KMS-11 (cell line): ENCODE results near the gene ZDHHC12.

ENCODE experiments used
- H2AFZ ChIP-seq: fragments of 200-600 bp; sonication (generic); 2 replicates; pipeline ENCODE4 v1.6.1; 2016; ENCODE audit warnings: antibody characterized with exemption, mixed run types, low read depth
- H3K27ac ChIP-seq: fragments of 200-600 bp; sonication (generic); 2 replicates; pipeline ENCODE4 v1.6.1; 2016; ENCODE audit warnings: mild to moderate bottlenecking, mixed run types
- H3K27me3 ChIP-seq: fragments of 200-600 bp; sonication (generic); 2 replicates; pipeline ENCODE4 v1.6.1; 2017; ENCODE audit warnings: mild to moderate bottlenecking, low read depth, mixed run types, moderate library complexity; ENCODE audit not compliant: insufficient read depth
- H3K36me3 ChIP-seq: fragments of 200-600 bp; sonication (generic); 2 replicates; pipeline ENCODE4 v1.6.1; 2017; ENCODE audit warnings: mild to moderate bottlenecking, mixed run types; ENCODE audit not compliant: insufficient read depth
- H3K4me1 ChIP-seq: fragments of 200-600 bp; sonication (generic); 2 replicates; pipeline ENCODE4 v1.6.1; 2016; ENCODE audit warnings: mild to moderate bottlenecking, low read depth, mixed run types; ENCODE audit not compliant: poor library complexity, severe bottlenecking
- H3K4me2 ChIP-seq: fragments of 200-600 bp; sonication (generic); 2 replicates; pipeline ENCODE4 v1.7.0; 2016; ENCODE audit warnings: mild to moderate bottlenecking, mixed run types
- H3K4me3 ChIP-seq: fragments of 200-600 bp; sonication (generic); IDR thresholded peaks from 2 replicates; pipeline ENCODE4 v1.6.1; 2017; ENCODE audit warnings: low read depth, low read length, mixed read lengths; ENCODE audit not compliant: insufficient read depth
- H3K79me2 ChIP-seq: fragments of 200-600 bp; sonication (generic); 2 replicates; pipeline ENCODE4 v1.6.1; 2016; ENCODE audit warnings: low read depth, mixed run types; ENCODE audit not compliant: insufficient read depth
- H3K9ac ChIP-seq: fragments of 200-600 bp; sonication (generic); 2 replicates; pipeline ENCODE4 v1.6.1; 2016; ENCODE audit warnings: mild to moderate bottlenecking, mixed run types
- H4K20me1 ChIP-seq: fragments of 200-600 bp; sonication (generic); 2 replicates; pipeline ENCODE4 v1.6.1; 2016; ENCODE audit warnings: mild to moderate bottlenecking, mixed run types; ENCODE audit not compliant: insufficient read depth
- TF ChIP-seq, protein P1 (sequence below): fragments of 200-600 bp; sonication (generic); conservative IDR thresholded peaks from 2 replicates; pipeline ENCODE4 v1.6.1; 2017; ENCODE audit warnings: low read depth, mild to moderate bottlenecking, antibody characterized with exemption, low read length, moderate library complexity, mixed read lengths

Gene ZDHHC12

GRCh38 chr9:128729766-128730517 is 6.0 kb upstream of the ZDHHC12 start:
- H3K4me2 ChIP-seq: no peak overlapping the region
- no peaks in the 10 kb centered on the region for H3K36me3 ChIP-seq
- no peaks in the 10 kb centered on the region for H3K79me2 ChIP-seq
- no peak overlapping the region for H3K9ac ChIP-seq
- H4K20me1 ChIP-seq: no peaks in the 10 kb centered on the region
- no peak overlapping the region for H2AFZ ChIP-seq
- no peak overlapping the region for H3K27ac ChIP-seq
- peaks cover 12% of the 10 kb centered on the region for H3K4me1 ChIP-seq
- TF ChIP-seq, protein P1, sequence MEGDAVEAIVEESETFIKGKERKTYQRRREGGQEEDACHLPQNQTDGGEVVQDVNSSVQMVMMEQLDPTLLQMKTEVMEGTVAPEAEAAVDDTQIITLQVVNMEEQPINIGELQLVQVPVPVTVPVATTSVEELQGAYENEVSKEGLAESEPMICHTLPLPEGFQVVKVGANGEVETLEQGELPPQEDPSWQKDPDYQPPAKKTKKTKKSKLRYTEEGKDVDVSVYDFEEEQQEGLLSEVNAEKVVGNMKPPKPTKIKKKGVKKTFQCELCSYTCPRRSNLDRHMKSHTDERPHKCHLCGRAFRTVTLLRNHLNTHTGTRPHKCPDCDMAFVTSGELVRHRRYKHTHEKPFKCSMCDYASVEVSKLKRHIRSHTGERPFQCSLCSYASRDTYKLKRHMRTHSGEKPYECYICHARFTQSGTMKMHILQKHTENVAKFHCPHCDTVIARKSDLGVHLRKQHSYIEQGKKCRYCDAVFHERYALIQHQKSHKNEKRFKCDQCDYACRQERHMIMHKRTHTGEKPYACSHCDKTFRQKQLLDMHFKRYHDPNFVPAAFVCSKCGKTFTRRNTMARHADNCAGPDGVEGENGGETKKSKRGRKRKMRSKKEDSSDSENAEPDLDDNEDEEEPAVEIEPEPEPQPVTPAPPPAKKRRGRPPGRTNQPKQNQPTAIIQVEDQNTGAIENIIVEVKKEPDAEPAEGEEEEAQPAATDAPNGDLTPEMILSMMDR: no peak
- no peaks in the 10 kb centered on the region for H3K27me3 ChIP-seq
- H3K4me3 ChIP-seq: no peak overlapping the region

DNA sequence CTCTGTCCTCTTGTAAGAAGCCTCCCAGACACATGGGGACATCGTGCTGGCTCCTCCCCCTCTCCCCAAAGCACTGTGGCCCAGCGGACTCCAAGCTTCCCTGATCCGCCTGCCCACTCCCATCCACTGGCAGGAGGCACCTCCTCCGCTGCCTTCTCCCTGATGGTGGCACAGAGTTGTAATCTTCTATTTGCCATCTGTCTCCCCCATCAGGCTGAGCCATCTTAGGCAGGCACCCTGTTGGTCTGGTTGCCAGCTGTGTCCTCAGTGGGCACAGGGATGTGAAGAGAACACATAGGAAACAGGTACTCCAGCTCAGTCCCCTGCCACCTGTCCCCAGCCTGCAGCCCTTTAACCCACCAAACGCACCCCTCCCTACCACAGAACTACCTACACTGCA is 5.4 kb upstream of the ZDHHC12 start:
- H3K4me2 ChIP-seq: no peak overlapping the region
- H2AFZ ChIP-seq: no peak overlapping the region
- H3K27ac ChIP-seq: no peak overlapping the region
- H3K4me1 ChIP-seq: peaks cover 18% of the 10 kb centered on the region
- no peaks in the 10 kb centered on the region for H3K27me3 ChIP-seq
- TF ChIP-seq, protein P1: no peak
- H3K79me2 ChIP-seq: no peaks in the 10 kb centered on the region
- H3K9ac ChIP-seq: no peak overlapping the region
- H3K36me3 ChIP-seq: no peaks in the 10 kb centered on the region
- H4K20me1 ChIP-seq: no peaks in the 10 kb centered on the region
- no peak overlapping the region for H3K4me3 ChIP-seq

DNA sequence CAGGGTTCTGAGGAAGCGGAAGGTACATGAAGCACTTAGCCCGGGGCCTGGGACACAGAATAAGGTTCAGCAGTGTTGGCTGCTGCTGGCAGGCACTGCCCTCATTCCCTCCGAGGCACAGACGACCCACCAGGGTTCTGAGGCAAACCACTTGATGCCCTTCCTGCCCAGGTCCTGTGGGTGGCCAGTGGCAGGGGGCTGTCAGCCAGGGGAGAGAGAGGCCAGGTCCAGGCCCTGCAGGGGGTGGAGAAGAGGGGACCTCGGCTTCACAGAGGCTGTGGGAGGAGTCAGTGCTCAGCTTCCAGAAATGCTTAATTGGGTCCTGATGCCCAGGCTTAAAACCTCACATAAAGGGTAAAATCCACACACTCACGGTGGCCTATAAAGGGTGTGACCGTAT is 4.4 kb upstream of the ZDHHC12 start:
- H4K20me1 ChIP-seq: no peaks in the 10 kb centered on the region
- no peaks in the 10 kb centered on the region for H3K27me3 ChIP-seq
- peaks cover 18% of the 10 kb centered on the region for H3K4me1 ChIP-seq
- H3K27ac ChIP-seq: no peak overlapping the region
- no peak overlapping the region for H2AFZ ChIP-seq
- H3K9ac ChIP-seq: no peak overlapping the region
- TF ChIP-seq, protein P1: no peak
- no peaks in the 10 kb centered on the region for H3K36me3 ChIP-seq
- H3K4me2 ChIP-seq: no peak overlapping the region
- no peaks in the 10 kb centered on the region for H3K79me2 ChIP-seq
- no peak overlapping the region for H3K4me3 ChIP-seq

- no peak overlapping the region for H3K9ac ChIP-seq
- no peak overlapping the region for H3K27ac ChIP-seq
- H3K4me1 ChIP-seq: peaks cover 18% of the 10 kb centered on the region
- no peaks in the 10 kb centered on the region for H3K79me2 ChIP-seq
- H4K20me1 ChIP-seq: no peaks in the 10 kb centered on the region
- no peak overlapping the region for H3K4me2 ChIP-seq
- TF ChIP-seq, protein P1: no peak
- H3K27me3 ChIP-seq: no peaks in the 10 kb centered on the region
- no peak overlapping the region for H3K4me3 ChIP-seq
- H2AFZ ChIP-seq: no peak overlapping the region
- no peaks in the 10 kb centered on the region for H3K36me3 ChIP-seq
These were observed 3.8 kb upstream of the ZDHHC12 start for GRCh38 chr9:128727640-128728248.
